Dermis blood vessel endothelial cell (primary cell): ENCODE data around the gene TMEM125. TPM values are rescaled to one million over a fixed set of nuclear protein-coding genes. Genes with fewer than 3 reads are reported as not detected.

ENCODE experiments used
- DNase-seq: peaks from one replicate; pipeline ENCODE4 v3.0.0; 2010
- total RNA-seq: library from RNA; depleted of rRNA; stranded (reverse); fragments of >200 nt; gene quantifications from 2 replicates; pipeline ENCODE4 v1.2.3, GENCODE V29; 2014

Gene TMEM125
- total RNA-seq, 1 donor from 2014 or later = not detected

GRCh38 chr1:43274804-43275180 lies 5.0 kb downstream of the TMEM125 start:
- DNase-seq = no peak

GRCh38 chr1:43275826-43276620 lies 6.2 kb downstream of the TMEM125 start:
- no peak for DNase-seq

GRCh38 chr1:43276673-43277072 lies 6.9 kb downstream of the TMEM125 start:
- no peak for DNase-seq

- DNase-seq = no peak
These were observed 7.5 kb downstream of the TMEM125 start for GRCh38 chr1:43277116-43277876.

DNA sequence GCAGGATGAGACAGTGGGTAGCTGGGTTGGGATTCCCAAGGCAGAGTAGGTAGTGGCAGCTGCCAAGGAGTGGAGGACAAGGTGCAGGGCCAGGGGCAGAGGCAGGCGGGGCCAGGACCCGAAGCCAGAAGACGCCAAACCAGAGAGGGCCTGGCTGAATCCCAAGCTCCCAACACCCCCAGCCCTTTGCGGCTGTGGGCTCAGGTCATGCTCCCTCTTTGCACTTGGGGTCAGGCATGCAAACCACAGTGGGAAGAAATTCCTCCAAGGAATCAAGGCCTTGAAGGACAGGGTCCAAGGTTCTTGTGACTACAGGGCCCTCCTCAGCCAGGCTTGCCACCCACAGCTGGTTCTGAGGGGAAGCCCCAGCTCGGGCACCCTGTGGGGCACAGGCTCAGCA lies 9.4 kb downstream of the TMEM125 start:
- DNase-seq = no peak

- no peak for DNase-seq
These were observed 9.9 kb downstream of the TMEM125 start for GRCh38 chr1:43279666-43280065.

DNA sequence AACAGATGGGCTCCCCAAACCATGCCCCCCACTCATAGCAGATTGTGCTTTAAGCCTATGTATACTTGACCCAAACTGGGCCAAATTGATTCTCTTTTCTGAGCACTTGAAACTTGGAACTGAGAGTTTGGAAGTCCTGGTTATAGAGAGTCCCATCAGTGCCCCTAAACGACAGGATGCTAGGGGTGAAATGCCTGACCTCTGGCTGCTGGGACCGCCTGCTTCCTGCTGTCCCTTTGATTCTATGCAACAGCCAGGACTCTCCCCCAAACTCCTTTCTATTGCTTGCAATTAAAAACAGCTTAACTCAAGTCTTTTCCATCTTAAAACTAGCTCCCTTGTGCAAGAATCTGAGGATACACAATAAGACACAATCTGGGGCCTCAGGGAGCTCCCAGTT lies 10.9 kb downstream of the TMEM125 start:
- no peak for DNase-seq

GRCh38 chr1:43282220-43283195 lies 12.7 kb downstream of the TMEM125 start:
- DNase-seq = no peak

- DNase-seq = no peak
These were observed 14.3 kb downstream of the TMEM125 start for GRCh38 chr1:43284065-43284464.

DNA sequence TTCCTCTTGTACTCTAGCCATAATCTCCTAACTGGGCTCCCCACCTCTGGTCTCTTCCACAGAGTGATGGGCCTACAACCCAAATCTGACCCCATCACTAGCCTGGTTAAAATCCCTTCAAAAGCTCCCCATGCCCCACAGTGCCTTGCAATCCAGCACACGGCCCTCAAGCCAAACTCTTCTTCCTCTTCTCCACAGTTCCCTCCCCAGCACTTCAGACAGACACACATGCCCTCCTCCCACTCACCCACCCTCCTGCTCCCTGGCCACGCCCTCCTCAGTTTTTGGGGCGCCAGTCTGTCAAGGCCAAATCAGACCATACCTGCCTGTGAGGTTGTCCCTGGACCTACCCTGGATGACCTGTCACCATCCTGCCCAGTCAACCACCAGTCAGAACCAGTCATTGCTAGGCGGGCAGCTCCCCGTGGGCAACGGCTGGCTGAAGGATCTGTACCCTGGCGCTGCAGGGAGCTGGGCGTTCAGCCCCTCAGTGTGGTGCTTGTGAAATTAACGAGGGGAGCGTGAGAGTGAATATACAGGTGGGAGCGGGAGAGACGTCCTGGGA lies 14.8 kb downstream of the TMEM125 start:
- DNase-seq = no peak

DNA sequence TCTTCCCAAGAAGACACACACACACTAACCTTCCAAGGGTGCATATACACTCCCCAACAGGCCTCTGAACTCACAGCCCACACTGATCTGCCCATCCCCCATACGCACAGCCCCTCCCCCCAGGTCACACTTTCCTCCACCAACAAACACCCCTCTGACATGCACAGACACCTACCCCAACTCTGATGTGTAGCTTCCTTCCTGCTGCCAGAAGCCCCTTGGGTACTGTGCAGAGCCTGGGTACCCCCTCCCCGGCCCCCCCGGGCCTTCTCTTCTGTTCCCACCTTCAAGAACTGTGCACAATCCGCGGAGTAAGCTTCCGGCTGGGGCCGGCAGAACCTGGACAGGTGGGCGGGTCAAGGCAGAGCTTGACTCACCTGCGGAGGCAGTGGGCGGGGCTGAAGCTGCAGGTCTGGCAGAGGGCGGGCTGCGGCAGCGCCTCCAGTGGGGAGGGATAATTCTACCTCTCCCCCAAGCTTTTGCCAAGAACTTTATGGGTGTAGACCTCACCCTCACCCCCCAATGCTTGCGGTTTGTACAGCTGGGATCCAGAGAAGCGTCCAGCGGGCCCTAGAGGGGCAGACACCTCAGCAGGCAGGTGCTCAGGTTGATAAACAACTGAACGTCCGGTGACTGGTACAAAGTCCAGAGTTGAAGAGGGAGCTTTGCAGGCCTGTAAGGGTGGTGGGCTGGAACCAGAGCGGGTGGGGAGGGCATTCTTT lies 15.6 kb downstream of the TMEM125 start, which contains the start of gene C1orf210:
C1orf210 (minus strand) TSS at position 313 of the 722 bp plus-strand sequence. CDS start 2,311 bp downstream, outside the sequence.
- DNase-seq = no peak

DNA sequence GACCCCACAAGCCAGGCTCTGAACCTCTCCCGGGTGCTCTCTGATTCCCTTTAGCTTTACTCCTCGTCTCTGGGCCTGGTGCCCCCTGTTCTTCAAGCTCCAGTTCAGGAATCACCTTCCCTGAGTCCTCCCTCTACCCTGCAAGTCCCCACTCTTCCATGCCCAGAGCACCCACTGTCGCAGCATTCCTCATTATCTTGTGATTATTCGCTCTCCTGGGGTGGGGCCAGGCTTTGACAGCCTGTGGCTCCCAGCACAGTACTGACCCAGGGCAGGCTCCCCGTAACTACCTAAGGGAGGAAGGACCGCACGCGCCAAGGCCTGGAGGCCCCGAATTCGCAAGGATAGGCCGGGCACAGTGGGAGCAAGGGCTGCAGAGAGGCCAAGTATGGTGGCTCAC lies 16.3 kb downstream of the TMEM125 start:
- DNase-seq = no peak

GRCh38 chr1:43286533-43286932 lies 16.8 kb downstream of the TMEM125 start:
- no peak for DNase-seq

- DNase-seq = no peak
These were observed 18.4 kb downstream of the TMEM125 start for GRCh38 chr1:43288058-43288784.

- no peak for DNase-seq
These were observed 19.3 kb downstream of the TMEM125 start for GRCh38 chr1:43288785-43289706.

- DNase-seq = no peak
These were observed 22.4 kb downstream of the TMEM125 start for GRCh38 chr1:43292216-43292615.

DNA sequence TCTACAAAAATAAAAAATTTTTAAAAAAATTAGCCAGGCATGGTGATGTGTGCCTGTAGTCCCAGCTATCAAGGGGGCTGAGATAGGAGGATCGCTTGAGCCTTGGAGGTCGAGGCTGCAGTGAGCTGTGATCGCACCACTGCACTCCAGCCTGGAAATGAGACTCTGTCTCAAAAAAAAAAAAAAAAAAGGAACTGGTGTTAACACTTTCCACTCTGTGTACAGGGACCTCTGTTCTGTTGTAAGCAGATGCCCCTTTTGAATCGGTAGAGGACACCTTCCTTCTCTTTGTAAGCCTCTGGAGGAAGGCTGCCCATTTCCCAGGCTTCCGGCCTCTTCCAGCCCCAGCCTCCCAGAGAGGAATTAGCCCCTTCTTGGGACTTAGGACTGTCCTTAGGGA lies 22.9 kb downstream of the TMEM125 start:
- DNase-seq = no peak

DNA sequence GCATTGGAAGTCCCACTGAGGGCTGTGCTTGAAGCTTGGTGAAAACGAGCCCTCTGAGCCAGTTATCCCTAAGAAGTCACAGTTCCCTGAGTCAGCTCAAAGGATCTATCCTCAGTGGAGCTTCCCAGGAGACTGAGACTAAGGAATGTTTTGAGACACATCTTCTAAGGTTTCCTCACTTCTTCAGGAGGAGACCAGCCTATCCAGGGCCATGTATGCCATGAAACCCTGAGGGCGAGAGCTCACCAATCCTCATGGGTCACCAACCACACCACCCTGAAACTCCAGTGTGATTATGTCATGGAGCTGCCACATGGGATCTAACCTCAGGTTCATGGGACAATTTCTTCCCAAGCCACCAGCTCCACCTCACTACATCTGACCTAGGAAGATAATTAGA lies 23.4 kb downstream of the TMEM125 start:
- no peak for DNase-seq

GRCh38 chr1:43293896-43294760 lies 24.3 kb downstream of the TMEM125 start:
- peak; percentile 87 for DNase-seq
